Upper lobe of left lung (tissue), 6 donors: Measurements from ENCODE around the gene CALN1. TPM values are rescaled to one million over a fixed set of nuclear protein-coding genes. Genes with fewer than 3 reads are reported as not detected.

Experiments used
- ATAC-seq, 2 donors: fragments of 200-7000 bp; cut with Tn5 transposase; one replicate each; pipeline ENCODE4 v1.9.1; 2022; ENCODE audit warnings: mild to moderate bottlenecking in 2 of 2, moderate library complexity in 2 of 2; ENCODE audit not compliant: low FRiP score in 2 of 2
- DNase-seq, 2 donors: peaks; one replicate each; pipeline ENCODE4 v3.0.0-alpha.2; 2019 to 2020
- H3K27ac ChIP-seq, 4 donors: fragments of 200-600 bp; sonication (generic); one replicate each; pipeline ENCODE4 v1.5.1; 2016 to 2019
- H3K27me3 ChIP-seq, 4 donors: fragments of 200-600 bp; sonication (generic); one replicate each; pipeline ENCODE4 v1.5.1; 2017 to 2019
- H3K36me3 ChIP-seq, 4 donors: fragments of 200-600 bp; sonication (generic); one replicate each; pipeline ENCODE4 v1.5.1; 2016 to 2019
- H3K4me1 ChIP-seq, 4 donors: fragments of 200-600 bp; sonication (generic); one replicate each; pipeline ENCODE4 v1.5.1; 2018 to 2019
- H3K4me3 ChIP-seq, 4 donors: fragments of 200-600 bp; sonication (generic); one replicate each; pipeline ENCODE4 v1.5.1; 2017 to 2019; ENCODE audit warnings: mild to moderate bottlenecking in 2 of 4, moderate library complexity in 1 of 4
- H3K9me3 ChIP-seq, 4 donors: fragments of 200-600 bp; sonication (generic); one replicate each; pipeline ENCODE4 v1.5.1; 2018 to 2019
- CTCF ChIP-seq, 6 experiments: fragments of 450-650 bp in 4 of 6; fragments of 200-600 bp in 2 of 6; sonication (generic) in 2 of 6; IDR thresholded peaks; one replicate each; pipeline ENCODE4 v1.5.1; 2016 to 2019; ENCODE audit warnings: antibody characterized with exemption in 6 of 6
- EP300 ChIP-seq, 4 donors: sonication (generic); formaldehyde crosslinking; IDR thresholded peaks; one replicate each; pipeline ENCODE4 v1.5.1; 2017; ENCODE audit warnings: antibody characterized with exemption in 4 of 4, control low read depth in 2 of 4
- POLR2A ChIP-seq, 4 donors: fragments of 450-650 bp; IDR thresholded peaks; one replicate each; pipeline ENCODE4 v1.5.1; 2016 to 2017; ENCODE audit warnings: antibody characterized with exemption in 4 of 4, mild to moderate bottlenecking in 2 of 4
- POLR2AphosphoS5 ChIP-seq, 2 donors: sonication (generic); formaldehyde crosslinking; IDR thresholded peaks; one replicate each; pipeline ENCODE4 v1.5.1; 2017; ENCODE audit warnings: antibody characterized with exemption in 2 of 2
- WGBS, 2 donors: methylation state at CpG; one replicate each; pipeline ENCODE4 v1.1.5; 2017 to 2018; 5-methylcytosine and 5-hydroxymethylcytosine counted together
- total RNA-seq, 6 donors: library from RNA; depleted of rRNA in 4 of 6; stranded (reverse); fragments of >200 nt in 4 of 6; gene quantifications; one replicate each; pipeline versions ENCODE4 v1.1.0 to v1.2.1, GENCODE V29; 2016 to 2021
- donor health status: DM: no; HTN: no; CAD: no; lungs with moderate emphysema.
- donor health status: DM: no; HTN: yes; CAD: no; lungs with severe emphysema.

The CALN1 gene
- total RNA-seq, 6 donors from 2014 or later = 0.24 to 0.46 TPM; not detected in 4

- Histone ChIP-seq H3K9me3 (peaks cover 0 to 11% (median 6%) of the 10 kb centered on the region in 4 donors), H3K27me3 (no peaks in the 10 kb centered on the region), H3K4me1 (no peaks in the 10 kb centered on the region), H3K27ac (no peak overlapping the region), H3K36me3 (no peaks in the 10 kb centered on the region), H3K4me3 (no peak overlapping the region)
- ATAC-seq (no peak), DNase-seq (no peak)
- WGBS, 2 donors = 90% methylated on average over 8 of the region's 8 CpGs
- TF ChIP-seq POLR2A (IDR thresholded peaks at IDR 0.05) (no peak), CTCF (IDR thresholded peaks at IDR 0.05) (no peak), EP300 (IDR thresholded peaks at IDR 0.05) (no peak), POLR2AphosphoS5 (IDR thresholded peaks at IDR 0.05) (no peak)
These were observed 301.1 kb downstream of the CALN1 start for GRCh38 chr7:72111086-72111485.

- WGBS, 2 donors = 90 to 93% methylated on average over 2 to 8 of the region's 8 CpGs
- Histone ChIP-seq H3K4me1 (no peaks in the 10 kb centered on the region), H3K36me3 (no peaks in the 10 kb centered on the region), H3K4me3 (no peak overlapping the region), H3K27ac (no peak overlapping the region), H3K9me3 (peaks cover 0 to 11% (median 6%) of the 10 kb centered on the region in 4 donors), H3K27me3 (no peaks in the 10 kb centered on the region)
- ATAC-seq (no peak), DNase-seq (no peak)
- TF ChIP-seq CTCF (IDR thresholded peaks at IDR 0.05) = no peak
- no peak for TF ChIP-seq EP300 (IDR thresholded peaks at IDR 0.05)
- TF ChIP-seq POLR2A (IDR thresholded peaks at IDR 0.05) = no peak
- TF ChIP-seq POLR2AphosphoS5 (IDR thresholded peaks at IDR 0.05) = no peak
These were observed 302.6 kb downstream of the CALN1 start for GRCh38 chr7:72109566-72109965.

- no peak for TF ChIP-seq POLR2AphosphoS5 (IDR thresholded peaks at IDR 0.05)
- no peak overlapping the region for H3K4me3 ChIP-seq
- ATAC-seq (no peak), DNase-seq (no peak)
- no peaks in the 10 kb centered on the region for H3K4me1 ChIP-seq
- H3K27ac ChIP-seq = no peak overlapping the region
- H3K9me3 ChIP-seq = peaks cover 0 to 11% (median 6%) of the 10 kb centered on the region in 4 donors
- no peaks in the 10 kb centered on the region for H3K27me3 ChIP-seq
- H3K36me3 ChIP-seq = no peaks in the 10 kb centered on the region
- WGBS, 2 donors = 65 to 87% methylated on average over 1 of the region's 1 CpG
These were observed 305.7 kb downstream of the CALN1 start for GRCh38 chr7:72106405-72106804.

- Histone ChIP-seq H3K9me3 (no peaks in the 10 kb centered on the region), H3K36me3 (no peaks in the 10 kb centered on the region), H3K4me3 (no peak overlapping the region), H3K27ac (no peak overlapping the region), H3K27me3 (no peaks in the 10 kb centered on the region), H3K4me1 (no peaks in the 10 kb centered on the region)
- no peak for TF ChIP-seq POLR2A (IDR thresholded peaks at IDR 0.05)
- no peak for TF ChIP-seq EP300 (IDR thresholded peaks at IDR 0.05)
- TF ChIP-seq POLR2AphosphoS5 (IDR thresholded peaks at IDR 0.05) = no peak
- no peak for TF ChIP-seq CTCF (IDR thresholded peaks at IDR 0.05)
- ATAC-seq = no peak
- WGBS, 2 donors = 82 to 92% methylated on average over 6 of the region's 6 CpGs
- no peak for DNase-seq
These were observed 310.7 kb downstream of the CALN1 start for GRCh38 chr7:72101444-72101843.

- H3K36me3 ChIP-seq = no peaks in the 10 kb centered on the region
- H3K4me3 ChIP-seq = no peak overlapping the region
- no peaks in the 10 kb centered on the region for H3K9me3 ChIP-seq
- DNase-seq (no peak), ATAC-seq (no peak)
- H3K27ac ChIP-seq = no peak overlapping the region
- WGBS, 2 donors = 73 to 80% methylated on average over 6 of the region's 6 CpGs
- no peak for TF ChIP-seq EP300 (IDR thresholded peaks at IDR 0.05)
- no peaks in the 10 kb centered on the region for H3K4me1 ChIP-seq
- H3K27me3 ChIP-seq = no peaks in the 10 kb centered on the region
These were observed 312.4 kb downstream of the CALN1 start for GRCh38 chr7:72099784-72100183.

GRCh38 chr7:72098807-72099580 lies 313.1 kb downstream of the CALN1 start:
- H3K4me1 ChIP-seq = no peaks in the 10 kb centered on the region
- 69 to 70% methylated on average over 16 of the region's 16 CpGs for WGBS, 2 donors
- peak in 1 of 2 donors; percentile 61 for ATAC-seq

More at GRCh38 chr7:72098807-72099580, 313.1 kb downstream of the CALN1 start:
- Histone ChIP-seq H3K9me3 (no peaks in the 10 kb centered on the region), H3K36me3 (no peaks in the 10 kb centered on the region), H3K27ac (no peak overlapping the region), H3K4me3 (no peak overlapping the region), H3K27me3 (no peaks in the 10 kb centered on the region)
- no peak for TF ChIP-seq POLR2AphosphoS5 (IDR thresholded peaks at IDR 0.05)
- no peak for TF ChIP-seq POLR2A (IDR thresholded peaks at IDR 0.05)
- TF ChIP-seq CTCF (IDR thresholded peaks at IDR 0.05) = no peak
- TF ChIP-seq EP300 (IDR thresholded peaks at IDR 0.05) = no peak
- peak in 1 of 2 donors; percentile 22 for DNase-seq
